ENCODE measurements around the gene UGT1A1. TPM values are rescaled to one million over a fixed set of nuclear protein-coding genes. Genes with fewer than 3 reads are reported as not detected.

The UGT1A1 gene
- total and polyA plus RNA-seq, 2 of the 13 experiments (the other 11 are each of a cell fraction or from before 2014, with no cell fraction given) = 0.69 to 0.75 TPM

GRCh38 chr2:233758849-233759248, 1.2 kb upstream of the UGT1A1 start (continued):
- TF ChIP-seq, protein P1, sequence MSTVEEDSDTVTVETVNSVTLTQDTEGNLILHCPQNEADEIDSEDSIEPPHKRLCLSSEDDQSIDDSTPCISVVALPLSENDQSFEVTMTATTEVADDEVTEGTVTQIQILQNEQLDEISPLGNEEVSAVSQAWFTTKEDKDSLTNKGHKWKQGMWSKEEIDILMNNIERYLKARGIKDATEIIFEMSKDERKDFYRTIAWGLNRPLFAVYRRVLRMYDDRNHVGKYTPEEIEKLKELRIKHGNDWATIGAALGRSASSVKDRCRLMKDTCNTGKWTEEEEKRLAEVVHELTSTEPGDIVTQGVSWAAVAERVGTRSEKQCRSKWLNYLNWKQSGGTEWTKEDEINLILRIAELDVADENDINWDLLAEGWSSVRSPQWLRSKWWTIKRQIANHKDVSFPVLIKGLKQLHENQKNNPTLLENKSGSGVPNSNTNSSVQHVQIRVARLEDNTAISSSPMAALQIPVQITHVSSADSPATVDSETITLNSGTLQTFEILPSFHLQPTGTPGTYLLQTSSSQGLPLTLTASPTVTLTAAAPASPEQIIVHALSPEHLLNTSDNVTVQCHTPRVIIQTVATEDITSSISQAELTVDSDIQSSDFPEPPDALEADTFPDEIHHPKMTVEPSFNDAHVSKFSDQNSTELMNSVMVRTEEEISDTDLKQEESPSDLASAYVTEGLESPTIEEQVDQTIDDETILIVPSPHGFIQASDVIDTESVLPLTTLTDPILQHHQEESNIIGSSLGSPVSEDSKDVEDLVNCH (CRISPR knock-in tag; IDR thresholded peaks at IDR 0.05) = no peak
- no peak for TF ChIP-seq ZNF777 (CRISPR knock-in tag; IDR thresholded peaks at IDR 0.05)
- no peak for TF ChIP-seq ZXDC (CRISPR knock-in tag; IDR thresholded peaks at IDR 0.05)
- no peak for TF ChIP-seq ZBTB49 (CRISPR knock-in tag; IDR thresholded peaks at IDR 0.05; ENCODE audit: borderline replicate concordance)
- TF ChIP-seq ZNF646 (CRISPR knock-in tag; IDR thresholded peaks at IDR 0.05) = no peak
- no peak for TF ChIP-seq AGO1 (IDR thresholded peaks at IDR 0.05; ENCODE audit: low read depth, low read length, poor library complexity, severe bottlenecking)
- no peak for TF ChIP-seq TEF (CRISPR knock-in tag; IDR thresholded peaks at IDR 0.05)
- TF ChIP-seq FOSL1 (CRISPR knock-in tag; IDR thresholded peaks at IDR 0.05; ENCODE audit: borderline replicate concordance) = no peak
- TF ChIP-seq MZF1 (CRISPR knock-in tag; IDR thresholded peaks at IDR 0.05; ENCODE audit: borderline replicate concordance) = no peak
- TF ChIP-seq ZNF839 (CRISPR knock-in tag; IDR thresholded peaks at IDR 0.05; ENCODE audit: borderline replicate concordance) = no peak
- TF ChIP-seq GZF1 (CRISPR knock-in tag; IDR thresholded peaks at IDR 0.05) = no peak
- no peak for TF ChIP-seq HOXA3 (CRISPR knock-in tag; IDR thresholded peaks at IDR 0.05)
- no peak for TF ChIP-seq TCF12 (IDR thresholded peaks at IDR 0.05)
- TF ChIP-seq TCF12 (CRISPR knock-in tag; IDR thresholded peaks at IDR 0.05) = no peak
